ENCODE data around the gene SHISA4. TPM values are rescaled to one million over a fixed set of nuclear protein-coding genes. Genes with fewer than 3 reads are reported as not detected.
"Not testable (repeated sequence)": the region's sequence is repeated elsewhere in the genome, so short reads cannot be mapped to it uniquely, and the experiment has no call there.

The SHISA4 gene
- total RNA-seq, 1 donor from 2014 or later = 9.8 TPM

- Mint-ChIP-seq H3K4me3 (no peak overlapping the region), H3K27me3 (ENCODE audit: low read depth) (no peaks in the 10 kb centered on the region), H3K27ac (no peak overlapping the region), H3K36me3 (peaks cover 51% of the 10 kb centered on the region), H3K9me3 (no peaks in the 10 kb centered on the region), H3K4me1 (peaks cover 11% of the 10 kb centered on the region)
- no peak for DNase-seq (ENCODE audit: low spot score in 2 of 2, unreplicated experiment in 2 of 2)
- TF ChIP-seq CTCF (IDR thresholded peaks at IDR 0.05; ENCODE audit: unreplicated experiment) = no peak
Observed at GRCh38 chr1:201851949-201852348, 36.7 kb upstream of the SHISA4 start.

- not testable (repeated sequence) for H3K4me3 Mint-ChIP-seq; H3K27me3 Mint-ChIP-seq (ENCODE audit: low read depth); H3K27ac Mint-ChIP-seq; H3K9me3 Mint-ChIP-seq; DNase-seq (ENCODE audit: low spot score in 2 of 2, unreplicated experiment in 2 of 2); H3K4me1 Mint-ChIP-seq
- peaks cover 58% of the 10 kb centered on the region for H3K36me3 Mint-ChIP-seq
Observed at GRCh38 chr1:201856722-201857121, 32.0 kb upstream of the SHISA4 start.

GRCh38 chr1:201859424-201859823 lies 29.3 kb upstream of the SHISA4 start:
- Mint-ChIP-seq H3K9me3 (no peaks in the 10 kb centered on the region), H3K27me3 (ENCODE audit: low read depth) (no peaks in the 10 kb centered on the region), H3K4me3 (no peak overlapping the region), H3K27ac (no peak overlapping the region), H3K4me1 (no peaks in the 10 kb centered on the region), H3K36me3 (peaks cover 49% of the 10 kb centered on the region)
- DNase-seq (ENCODE audit: low spot score in 2 of 2, unreplicated experiment in 2 of 2) = no peak
- TF ChIP-seq CTCF (IDR thresholded peaks at IDR 0.05; ENCODE audit: unreplicated experiment) = no peak

GRCh38 chr1:201861448-201861847 lies 27.2 kb upstream of the SHISA4 start:
- peaks cover 36% of the 10 kb centered on the region for H3K36me3 Mint-ChIP-seq
- H3K4me3 Mint-ChIP-seq = no peak overlapping the region
- H3K27me3 Mint-ChIP-seq (ENCODE audit: low read depth) = no peaks in the 10 kb centered on the region
- H3K27ac Mint-ChIP-seq = no peak overlapping the region
- H3K4me1 Mint-ChIP-seq = no peaks in the 10 kb centered on the region
- H3K9me3 Mint-ChIP-seq = no peaks in the 10 kb centered on the region
- TF ChIP-seq CTCF (IDR thresholded peaks at IDR 0.05; ENCODE audit: unreplicated experiment) = no peak
- no peak for DNase-seq (ENCODE audit: low spot score in 2 of 2, unreplicated experiment in 2 of 2)

GRCh38 chr1:201870397-201870796 lies 18.3 kb upstream of the SHISA4 start:
- H3K27ac Mint-ChIP-seq = no peak overlapping the region
- peaks cover 55% of the 10 kb centered on the region for H3K36me3 Mint-ChIP-seq
- no peak overlapping the region for H3K4me3 Mint-ChIP-seq
- H3K27me3 Mint-ChIP-seq (ENCODE audit: low read depth) = no peaks in the 10 kb centered on the region
- TF ChIP-seq CTCF (IDR thresholded peaks at IDR 0.05; ENCODE audit: unreplicated experiment) = no peak
- no peak for DNase-seq (ENCODE audit: low spot score in 2 of 2, unreplicated experiment in 2 of 2)
- no peaks in the 10 kb centered on the region for H3K9me3 Mint-ChIP-seq
- H3K4me1 Mint-ChIP-seq = no peaks in the 10 kb centered on the region

- no peaks in the 10 kb centered on the region for H3K9me3 Mint-ChIP-seq
- peaks cover 15% of the 10 kb centered on the region for H3K4me1 Mint-ChIP-seq
- no peaks in the 10 kb centered on the region for H3K27me3 Mint-ChIP-seq (ENCODE audit: low read depth)
- no peak overlapping the region for H3K27ac Mint-ChIP-seq
- no peak for DNase-seq (ENCODE audit: low spot score in 2 of 2, unreplicated experiment in 2 of 2)
- peaks cover 47% of the 10 kb centered on the region for H3K36me3 Mint-ChIP-seq
- no peak overlapping the region for H3K4me3 Mint-ChIP-seq
- TF ChIP-seq CTCF (IDR thresholded peaks at IDR 0.05; ENCODE audit: unreplicated experiment) = no peak
Observed at GRCh38 chr1:201874672-201875071, 14.0 kb upstream of the SHISA4 start.

All from mesothelial cell of epicardium (in vitro differentiated cells).